ENCODE measurements around the gene MYO16. TPM values are rescaled to one million over a fixed set of nuclear protein-coding genes. Genes with fewer than 3 reads are reported as not detected.

The MYO16 gene
- polyA plus RNA-seq, 1 donor from 2014 or later = 2.5 TPM

DNA sequence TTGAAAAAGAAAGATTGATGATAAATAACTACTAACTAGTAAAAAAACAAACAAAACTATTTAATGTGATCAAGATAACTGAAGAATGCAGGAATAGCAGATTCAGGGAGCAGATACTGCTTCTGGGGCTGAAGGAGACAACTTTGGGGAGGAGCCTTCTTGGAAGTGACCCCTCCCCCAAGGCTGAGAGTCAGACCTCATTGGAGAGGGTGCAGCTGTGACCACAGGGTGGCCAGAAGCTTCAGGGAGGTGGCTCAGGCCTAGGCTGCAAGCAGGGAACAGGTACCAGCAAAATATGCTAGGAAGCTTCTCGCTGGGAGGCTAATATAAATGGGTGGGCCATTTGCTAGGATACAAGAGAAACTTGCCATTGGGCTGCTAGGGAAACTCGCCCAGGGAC lies 149.9 kb downstream of the MYO16 start:
- Histone ChIP-seq H3K79me2 (replicated peaks; ENCODE audit: insufficient read depth, low read length) (no peaks in the 10 kb centered on the region), H3K9me2 (ENCODE audit: insufficient read depth, low read length) (no peaks in the 10 kb centered on the region), H3K4me2 (ENCODE audit: low read length) (no peak overlapping the region), H3K9ac (ENCODE audit: low read length) (no peak overlapping the region), H4K20me1 (ENCODE audit: insufficient read depth) (no peaks in the 10 kb centered on the region), H3F3A (ENCODE audit: insufficient read depth, low read length, poor library complexity, severe bottlenecking) (no peaks in the 10 kb centered on the region), H2AFZ (ENCODE audit: low read depth, low read length) (no peak overlapping the region), H3K27me3 (ENCODE audit: insufficient read depth, low read depth, low read length) (no peaks in the 10 kb centered on the region), H3K4me3 (ENCODE audit: low read length) (no peak overlapping the region), H3K27ac (ENCODE audit: low read length) (no peak overlapping the region), H3K9me3 (ENCODE audit: low read length) (no peaks in the 10 kb centered on the region), H3K36me3 (ENCODE audit: insufficient read depth, low read length) (no peaks in the 10 kb centered on the region)
- TF ChIP-seq, protein P1, sequence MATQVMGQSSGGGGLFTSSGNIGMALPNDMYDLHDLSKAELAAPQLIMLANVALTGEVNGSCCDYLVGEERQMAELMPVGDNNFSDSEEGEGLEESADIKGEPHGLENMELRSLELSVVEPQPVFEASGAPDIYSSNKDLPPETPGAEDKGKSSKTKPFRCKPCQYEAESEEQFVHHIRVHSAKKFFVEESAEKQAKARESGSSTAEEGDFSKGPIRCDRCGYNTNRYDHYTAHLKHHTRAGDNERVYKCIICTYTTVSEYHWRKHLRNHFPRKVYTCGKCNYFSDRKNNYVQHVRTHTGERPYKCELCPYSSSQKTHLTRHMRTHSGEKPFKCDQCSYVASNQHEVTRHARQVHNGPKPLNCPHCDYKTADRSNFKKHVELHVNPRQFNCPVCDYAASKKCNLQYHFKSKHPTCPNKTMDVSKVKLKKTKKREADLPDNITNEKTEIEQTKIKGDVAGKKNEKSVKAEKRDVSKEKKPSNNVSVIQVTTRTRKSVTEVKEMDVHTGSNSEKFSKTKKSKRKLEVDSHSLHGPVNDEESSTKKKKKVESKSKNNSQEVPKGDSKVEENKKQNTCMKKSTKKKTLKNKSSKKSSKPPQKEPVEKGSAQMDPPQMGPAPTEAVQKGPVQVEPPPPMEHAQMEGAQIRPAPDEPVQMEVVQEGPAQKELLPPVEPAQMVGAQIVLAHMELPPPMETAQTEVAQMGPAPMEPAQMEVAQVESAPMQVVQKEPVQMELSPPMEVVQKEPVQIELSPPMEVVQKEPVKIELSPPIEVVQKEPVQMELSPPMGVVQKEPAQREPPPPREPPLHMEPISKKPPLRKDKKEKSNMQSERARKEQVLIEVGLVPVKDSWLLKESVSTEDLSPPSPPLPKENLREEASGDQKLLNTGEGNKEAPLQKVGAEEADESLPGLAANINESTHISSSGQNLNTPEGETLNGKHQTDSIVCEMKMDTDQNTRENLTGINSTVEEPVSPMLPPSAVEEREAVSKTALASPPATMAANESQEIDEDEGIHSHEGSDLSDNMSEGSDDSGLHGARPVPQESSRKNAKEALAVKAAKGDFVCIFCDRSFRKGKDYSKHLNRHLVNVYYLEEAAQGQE (IDR thresholded peaks at IDR 0.05; ENCODE audit: borderline replicate concordance) = no peak
- TF ChIP-seq EP300 (conservative IDR thresholded peaks at IDR 0.05; ENCODE audit: poor library complexity, severe bottlenecking) = no peak
- no peak for TF ChIP-seq MXI1 (conservative IDR thresholded peaks at IDR 0.05; ENCODE audit: poor library complexity, severe bottlenecking)
- no peak for TF ChIP-seq POLR2AphosphoS5 (IDR thresholded peaks at IDR 0.05)
- TF ChIP-seq TAF1 (IDR thresholded peaks at IDR 0.05; ENCODE audit: low read depth) = no peak
- no peak for TF ChIP-seq SMC3 (conservative IDR thresholded peaks at IDR 0.05; ENCODE audit: poor library complexity)
- no peak for TF ChIP-seq EZH2 (IDR thresholded peaks at IDR 0.05; ENCODE audit: borderline replicate concordance, insufficient read depth, low read length, poor library complexity, severe bottlenecking)
- TF ChIP-seq, protein P2, sequence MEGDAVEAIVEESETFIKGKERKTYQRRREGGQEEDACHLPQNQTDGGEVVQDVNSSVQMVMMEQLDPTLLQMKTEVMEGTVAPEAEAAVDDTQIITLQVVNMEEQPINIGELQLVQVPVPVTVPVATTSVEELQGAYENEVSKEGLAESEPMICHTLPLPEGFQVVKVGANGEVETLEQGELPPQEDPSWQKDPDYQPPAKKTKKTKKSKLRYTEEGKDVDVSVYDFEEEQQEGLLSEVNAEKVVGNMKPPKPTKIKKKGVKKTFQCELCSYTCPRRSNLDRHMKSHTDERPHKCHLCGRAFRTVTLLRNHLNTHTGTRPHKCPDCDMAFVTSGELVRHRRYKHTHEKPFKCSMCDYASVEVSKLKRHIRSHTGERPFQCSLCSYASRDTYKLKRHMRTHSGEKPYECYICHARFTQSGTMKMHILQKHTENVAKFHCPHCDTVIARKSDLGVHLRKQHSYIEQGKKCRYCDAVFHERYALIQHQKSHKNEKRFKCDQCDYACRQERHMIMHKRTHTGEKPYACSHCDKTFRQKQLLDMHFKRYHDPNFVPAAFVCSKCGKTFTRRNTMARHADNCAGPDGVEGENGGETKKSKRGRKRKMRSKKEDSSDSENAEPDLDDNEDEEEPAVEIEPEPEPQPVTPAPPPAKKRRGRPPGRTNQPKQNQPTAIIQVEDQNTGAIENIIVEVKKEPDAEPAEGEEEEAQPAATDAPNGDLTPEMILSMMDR (IDR thresholded peaks at IDR 0.05; ENCODE audit: poor library complexity, severe bottlenecking) = no peak
- no peak for TF ChIP-seq RAD21 (conservative IDR thresholded peaks at IDR 0.05)

DNA sequence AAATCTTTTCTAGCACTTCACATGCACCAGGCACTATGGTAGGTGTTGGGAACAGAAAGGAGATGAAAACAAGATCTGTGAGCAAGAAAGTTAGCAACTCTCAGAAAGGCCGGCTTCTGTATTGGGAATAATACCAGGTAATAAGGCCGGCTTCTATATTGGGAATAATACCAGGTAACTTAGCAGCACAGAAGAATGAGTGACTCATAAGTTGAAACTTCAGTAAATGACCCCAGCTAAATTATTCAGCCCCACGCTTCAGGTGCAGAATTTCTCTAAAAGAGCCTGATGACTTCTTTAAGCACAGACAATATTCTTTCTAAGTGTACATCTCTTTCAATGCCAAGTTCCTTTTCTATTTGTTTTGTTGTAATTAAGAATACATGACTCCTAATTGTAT lies 151.3 kb downstream of the MYO16 start:
- Histone ChIP-seq H3F3A (ENCODE audit: insufficient read depth, low read length, poor library complexity, severe bottlenecking) (no peaks in the 10 kb centered on the region), H2AFZ (ENCODE audit: low read depth, low read length) (no peak overlapping the region), H4K20me1 (ENCODE audit: insufficient read depth) (no peaks in the 10 kb centered on the region), H3K79me2 (replicated peaks; ENCODE audit: insufficient read depth, low read length) (no peaks in the 10 kb centered on the region), H3K9ac (ENCODE audit: low read length) (no peak overlapping the region), H3K27ac (ENCODE audit: low read length) (no peak overlapping the region), H3K4me2 (ENCODE audit: low read length) (no peak overlapping the region), H3K4me3 (ENCODE audit: low read length) (no peak overlapping the region), H3K27me3 (ENCODE audit: insufficient read depth, low read depth, low read length) (no peaks in the 10 kb centered on the region), H3K9me2 (ENCODE audit: insufficient read depth, low read length) (no peaks in the 10 kb centered on the region), H3K9me3 (ENCODE audit: low read length) (no peaks in the 10 kb centered on the region), H3K36me3 (ENCODE audit: insufficient read depth, low read length) (no peaks in the 10 kb centered on the region)
- TF ChIP-seq MXI1 (conservative IDR thresholded peaks at IDR 0.05; ENCODE audit: poor library complexity, severe bottlenecking) = no peak
- no peak for TF ChIP-seq EP300 (conservative IDR thresholded peaks at IDR 0.05; ENCODE audit: poor library complexity, severe bottlenecking)
- TF ChIP-seq, protein P1 (IDR thresholded peaks at IDR 0.05; ENCODE audit: borderline replicate concordance) = no peak

Data from neural cell (in vitro differentiated cells).